IgD-negative memory B cell (primary cell): ENCODE measurements around the gene CCDC87. TPM values are rescaled to one million over a fixed set of nuclear protein-coding genes. Genes with fewer than 3 reads are reported as not detected.
A peak's percentile ranks its signal among the peaks of the same experiment; 100 is the strongest.

Experiments
- H3K27ac Mint-ChIP-seq, 3 donors: one replicate each; pipeline ENCODE4 v1.8.0; 2020 to 2022; ENCODE audit warnings: mild to moderate bottlenecking in 3 of 3, mixed read lengths in 3 of 3, moderate library complexity in 1 of 3
- H3K27me3 Mint-ChIP-seq: one replicate; pipeline ENCODE4 v1.8.0; 2021; ENCODE audit warnings: mixed read lengths
- H3K36me3 Mint-ChIP-seq: one replicate; pipeline ENCODE4 v1.8.0; 2020; ENCODE audit warnings: mild to moderate bottlenecking, mixed read lengths
- H3K4me1 Mint-ChIP-seq, 3 donors: one replicate each; pipeline ENCODE4 v1.8.0; 2020 to 2022; ENCODE audit warnings: mixed read lengths in 3 of 3, mild to moderate bottlenecking in 1 of 3
- H3K4me3 Mint-ChIP-seq, 4 donors: one replicate each; pipeline ENCODE4 v1.8.0; 2020 to 2022; ENCODE audit warnings: mild to moderate bottlenecking in 4 of 4, mixed read lengths in 4 of 4, moderate library complexity in 3 of 4
- H3K9me3 Mint-ChIP-seq, 3 donors: one replicate each; pipeline ENCODE4 v1.8.0; 2020 to 2021; ENCODE audit warnings: mixed read lengths in 3 of 3, mild to moderate bottlenecking in 1 of 3
- polyA plus RNA-seq: library from polyadenylated mRNA; unstranded; fragments of 300-500 nt; fragmentation: Illumina TruSeq; gene quantifications from one replicate; pipeline ENCODE4 v1.2.3, GENCODE V29; 2021

CCDC87 gene
- polyA plus RNA-seq, 1 donor from 2014 or later = not detected

DNA sequence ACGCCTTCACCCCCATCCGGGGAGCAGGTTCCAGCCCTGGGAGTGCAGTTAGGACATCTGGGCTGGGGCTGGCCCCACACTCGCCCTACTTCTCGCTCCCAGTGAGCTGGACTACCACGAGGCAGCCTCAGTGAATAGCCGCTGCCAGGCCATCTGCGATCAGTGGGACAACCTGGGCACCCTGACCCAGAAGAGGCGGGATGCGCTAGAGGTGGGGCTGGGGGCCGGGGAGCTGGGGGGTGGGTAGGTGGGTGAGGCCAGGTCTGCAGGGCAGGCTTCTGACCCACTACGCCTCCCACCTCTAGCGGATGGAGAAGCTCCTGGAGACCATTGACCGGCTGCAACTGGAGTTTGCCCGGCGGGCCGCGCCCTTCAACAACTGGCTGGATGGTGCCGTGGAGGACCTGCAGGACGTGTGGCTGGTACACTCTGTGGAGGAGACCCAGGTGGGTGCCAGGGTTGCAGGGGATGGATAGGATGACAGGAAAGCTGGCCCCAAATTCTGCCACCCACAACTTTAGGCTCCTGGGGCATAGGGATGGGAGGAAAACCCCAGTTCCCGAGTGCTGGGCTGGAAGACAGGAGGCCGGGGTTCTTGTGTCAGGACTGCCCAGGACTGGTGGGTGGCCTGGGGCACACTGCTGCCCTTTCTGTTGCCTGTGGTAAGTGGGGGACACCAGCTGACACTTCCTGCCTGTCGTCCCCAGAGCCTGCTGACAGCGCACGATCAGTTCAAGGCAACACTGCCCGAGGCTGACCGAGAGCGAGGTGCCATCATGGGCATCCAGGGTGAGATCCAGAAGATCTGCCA lies 32.8 kb downstream of the CCDC87 start:
- Mint-ChIP-seq H3K9me3 (no peaks in the 10 kb centered on the region), H3K27ac (no peak overlapping the region), H3K4me1 (no peaks in the 10 kb centered on the region), H3K27me3 (peaks cover 15% of the 10 kb centered on the region), H3K36me3 (no peaks in the 10 kb centered on the region), H3K4me3 (no peak overlapping the region)

DNA sequence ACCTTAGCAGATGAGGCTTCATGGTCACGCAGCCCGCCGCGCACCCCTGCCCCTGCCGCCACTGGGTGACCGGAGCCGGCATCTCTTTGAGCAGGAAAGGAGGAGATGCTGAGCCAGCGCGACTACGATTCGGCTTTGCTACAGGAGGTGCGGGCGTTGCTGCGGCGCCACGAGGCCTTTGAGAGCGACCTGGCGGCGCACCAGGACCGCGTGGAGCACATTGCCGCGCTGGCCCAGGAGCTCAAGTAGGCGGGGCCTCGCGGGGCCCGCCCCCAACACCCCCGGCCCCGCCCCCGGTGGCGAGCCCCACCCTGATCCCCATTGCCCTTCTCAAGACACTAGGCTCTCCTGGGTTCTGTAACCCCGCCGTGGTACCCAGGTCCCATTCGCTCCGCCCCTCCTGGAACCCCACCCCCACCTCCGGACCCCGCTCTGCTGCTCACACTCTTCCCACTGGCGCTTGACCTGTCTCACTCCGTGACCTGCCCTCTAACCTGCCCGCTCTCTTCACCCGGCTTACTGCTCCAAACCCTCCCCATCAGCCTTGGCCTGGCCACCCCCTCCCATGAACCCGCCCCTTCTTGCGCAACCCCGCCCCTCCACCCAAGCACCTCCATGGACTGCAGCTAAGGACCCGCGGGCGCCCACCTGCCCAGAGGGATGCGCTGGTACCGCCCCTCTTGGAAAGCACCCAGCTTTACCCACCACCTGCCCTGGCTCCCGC lies 33.6 kb downstream of the CCDC87 start:
- Mint-ChIP-seq H3K27me3 (peaks cover 15% of the 10 kb centered on the region), H3K4me3 (no peak overlapping the region), H3K4me1 (peaks cover 0 to 2% (median 0%) of the 10 kb centered on the region in 3 donors), H3K27ac (no peak overlapping the region), H3K9me3 (no peaks in the 10 kb centered on the region), H3K36me3 (peaks cover 2% of the 10 kb centered on the region)

- H3K4me1 Mint-ChIP-seq = peaks cover 0 to 2% (median 0%) of the 10 kb centered on the region in 3 donors
- H3K27me3 Mint-ChIP-seq = peaks cover 15% of the 10 kb centered on the region
- H3K4me3 Mint-ChIP-seq = no peak overlapping the region
- H3K36me3 Mint-ChIP-seq = peaks cover 2% of the 10 kb centered on the region
- H3K9me3 Mint-ChIP-seq = no peaks in the 10 kb centered on the region
- no peak overlapping the region for H3K27ac Mint-ChIP-seq
Observed at GRCh38 chr11:66557733-66558326, 35.0 kb downstream of the CCDC87 start.

DNA sequence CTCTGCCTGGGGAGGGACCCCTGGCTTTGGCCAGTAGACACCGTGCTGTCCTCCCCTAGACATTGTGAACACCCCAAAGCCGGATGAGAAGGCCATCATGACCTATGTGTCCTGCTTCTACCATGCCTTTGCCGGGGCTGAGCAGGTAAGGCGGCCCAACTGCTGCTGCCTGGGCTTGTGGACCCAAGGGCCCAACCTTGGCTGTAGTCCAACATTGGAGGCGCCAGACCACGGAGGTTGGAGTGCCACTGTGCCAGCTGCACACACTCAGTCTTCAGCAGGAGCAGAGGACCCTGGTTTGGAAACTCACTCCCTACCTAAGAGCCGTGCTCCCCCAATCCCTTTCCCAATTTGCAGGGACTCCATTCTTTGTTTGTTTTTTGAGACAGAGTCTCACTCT lies 36.8 kb downstream of the CCDC87 start:
- H3K9me3 Mint-ChIP-seq = no peaks in the 10 kb centered on the region
- peaks cover 12% of the 10 kb centered on the region for H3K27me3 Mint-ChIP-seq
- H3K4me3 Mint-ChIP-seq = peak overlapping the region in 1 of 4 donors; percentile 5
- H3K4me1 Mint-ChIP-seq = peaks cover 0 to 2% (median 0%) of the 10 kb centered on the region in 3 donors
- peak overlapping the region in 1 of 3 donors; percentile 43 for H3K27ac Mint-ChIP-seq
- H3K36me3 Mint-ChIP-seq = peaks cover 2% of the 10 kb centered on the region

DNA sequence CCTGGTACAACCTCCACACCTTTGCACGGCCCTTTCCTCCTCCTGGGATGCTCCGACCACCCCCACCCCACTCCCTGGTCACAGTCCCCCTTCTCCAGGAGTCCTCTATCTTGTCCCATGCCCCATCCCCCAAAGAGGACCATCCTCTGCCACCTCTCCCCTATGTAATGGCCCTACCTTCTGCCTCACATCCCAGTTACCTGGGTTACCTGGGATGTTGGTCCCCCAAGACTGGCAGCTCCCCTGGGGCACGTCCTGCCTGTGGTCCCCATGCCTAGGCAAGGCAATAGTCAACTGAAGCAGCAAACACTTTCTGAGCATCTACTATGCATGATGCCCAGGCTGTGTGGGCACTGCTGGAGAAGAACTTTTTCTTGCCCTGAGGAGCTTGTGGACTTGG lies 37.4 kb downstream of the CCDC87 start:
- Mint-ChIP-seq H3K27ac (no peak overlapping the region), H3K9me3 (no peaks in the 10 kb centered on the region), H3K4me3 (no peak overlapping the region), H3K36me3 (peaks cover 3% of the 10 kb centered on the region), H3K4me1 (peaks cover 0 to 3% (median 0%) of the 10 kb centered on the region in 3 donors), H3K27me3 (peaks cover 7% of the 10 kb centered on the region)

DNA sequence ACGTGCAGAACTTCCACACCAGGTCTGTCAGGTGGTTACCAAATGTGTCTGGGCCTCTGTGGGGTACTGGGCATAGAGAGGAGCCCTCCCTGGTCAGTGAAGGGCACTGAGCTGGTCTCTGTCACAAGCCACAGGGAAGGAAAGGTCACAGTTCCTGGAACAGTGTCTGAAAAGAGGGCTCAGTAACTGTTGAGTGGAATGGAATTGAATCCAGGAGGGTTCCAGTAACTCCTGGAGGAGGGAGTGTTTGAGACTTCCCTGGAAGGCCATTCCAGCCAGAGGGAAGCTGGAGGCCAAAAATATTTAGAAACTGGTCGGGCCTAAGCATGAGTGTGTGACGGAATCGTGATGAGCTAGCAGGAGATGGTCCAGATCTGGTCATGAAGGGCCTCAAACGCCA lies 38.3 kb downstream of the CCDC87 start:
- Mint-ChIP-seq H3K4me1 (peaks cover 0 to 3% (median 0%) of the 10 kb centered on the region in 3 donors), H3K4me3 (no peak overlapping the region), H3K9me3 (no peaks in the 10 kb centered on the region), H3K27ac (no peak overlapping the region), H3K36me3 (peaks cover 3% of the 10 kb centered on the region), H3K27me3 (peaks cover 6% of the 10 kb centered on the region)

DNA sequence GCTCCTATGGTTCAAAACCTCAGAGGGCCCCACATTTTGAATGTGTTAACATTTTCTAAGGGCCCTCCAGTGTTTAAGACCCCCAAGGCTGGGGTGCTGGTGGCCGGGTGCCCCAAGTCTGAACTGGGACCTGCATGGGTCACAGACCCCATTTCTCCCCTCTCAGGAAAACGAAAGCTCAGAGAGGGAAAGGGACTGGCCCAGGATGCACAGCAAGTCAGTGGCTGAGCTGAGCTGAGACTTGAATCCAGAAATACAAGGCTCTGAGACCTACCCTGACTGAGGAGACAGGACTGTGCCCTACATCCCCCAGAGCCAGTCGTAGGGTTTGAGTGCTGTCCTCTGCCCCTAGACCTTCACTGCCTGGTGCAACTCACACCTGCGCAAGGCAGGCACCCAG lies 42.0 kb downstream of the CCDC87 start:
- H3K27ac Mint-ChIP-seq = no peak overlapping the region
- peaks cover 0 to 8% (median 0%) of the 10 kb centered on the region in 3 donors for H3K4me1 Mint-ChIP-seq
- H3K36me3 Mint-ChIP-seq = peaks cover 3% of the 10 kb centered on the region
- H3K9me3 Mint-ChIP-seq = no peaks in the 10 kb centered on the region
- no peak overlapping the region for H3K4me3 Mint-ChIP-seq
- H3K27me3 Mint-ChIP-seq = no peaks in the 10 kb centered on the region

- H3K4me1 Mint-ChIP-seq = peaks cover 5 to 11% (median 5%) of the 10 kb centered on the region in 3 donors
- peak overlapping the region in 1 of 3 donors; percentile 6 for H3K27ac Mint-ChIP-seq
- H3K4me3 Mint-ChIP-seq = peak overlapping the region in 1 of 4 donors; percentile 49
- H3K36me3 Mint-ChIP-seq = peaks cover 2% of the 10 kb centered on the region
- H3K27me3 Mint-ChIP-seq = no peaks in the 10 kb centered on the region
- no peaks in the 10 kb centered on the region for H3K9me3 Mint-ChIP-seq
Observed at GRCh38 chr11:66549696-66550095, 43.2 kb downstream of the CCDC87 start.

DNA sequence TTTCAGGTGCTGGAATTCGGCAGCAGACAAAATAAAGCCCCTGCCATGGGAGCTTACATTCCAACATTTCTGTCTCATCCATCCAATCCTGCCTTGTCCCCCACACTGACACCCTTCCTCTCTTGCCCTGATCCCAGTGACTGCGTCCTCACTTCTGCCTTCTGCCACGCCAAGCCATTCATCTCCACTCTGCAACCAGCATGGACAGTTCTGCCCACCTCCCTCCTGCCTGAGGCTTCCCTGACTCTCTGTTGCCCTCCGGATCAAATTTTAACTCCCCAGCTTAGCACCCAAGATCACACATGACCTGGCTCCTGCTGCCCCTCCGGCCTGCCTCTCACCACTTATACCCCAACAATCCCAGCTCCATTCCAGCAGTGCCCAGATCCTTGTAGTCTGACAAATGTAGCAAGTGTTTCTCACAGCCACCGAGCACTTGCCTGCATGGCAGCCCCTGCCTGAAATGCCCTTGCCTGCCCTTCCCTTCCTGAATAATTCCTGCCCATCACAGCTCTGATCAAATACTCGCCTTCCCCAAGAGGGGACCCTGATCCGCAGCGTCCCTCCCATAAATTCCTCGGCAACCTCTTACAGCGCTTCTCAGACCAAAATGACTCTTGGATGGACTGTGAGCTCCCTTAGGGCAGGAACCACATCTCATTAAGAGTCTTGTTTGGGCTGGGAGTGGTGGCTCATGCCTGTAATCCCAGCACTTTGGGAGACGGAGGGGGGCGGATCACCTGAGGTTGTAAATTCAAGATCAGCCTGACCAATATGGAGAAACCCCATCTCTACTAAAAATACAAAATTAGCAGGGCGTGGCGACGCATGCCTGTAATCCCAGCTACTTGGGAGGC lies 43.9 kb downstream of the CCDC87 start:
- Mint-ChIP-seq H3K4me3 (peak overlapping the region in 3 of 4 donors; percentile 31 to 67 (median 58)), H3K27ac (peak overlapping the region in 1 of 3 donors; percentile 8), H3K9me3 (no peaks in the 10 kb centered on the region), H3K27me3 (no peaks in the 10 kb centered on the region), H3K36me3 (peaks cover 4% of the 10 kb centered on the region), H3K4me1 (peaks cover 10 to 14% (median 10%) of the 10 kb centered on the region in 3 donors)

DNA sequence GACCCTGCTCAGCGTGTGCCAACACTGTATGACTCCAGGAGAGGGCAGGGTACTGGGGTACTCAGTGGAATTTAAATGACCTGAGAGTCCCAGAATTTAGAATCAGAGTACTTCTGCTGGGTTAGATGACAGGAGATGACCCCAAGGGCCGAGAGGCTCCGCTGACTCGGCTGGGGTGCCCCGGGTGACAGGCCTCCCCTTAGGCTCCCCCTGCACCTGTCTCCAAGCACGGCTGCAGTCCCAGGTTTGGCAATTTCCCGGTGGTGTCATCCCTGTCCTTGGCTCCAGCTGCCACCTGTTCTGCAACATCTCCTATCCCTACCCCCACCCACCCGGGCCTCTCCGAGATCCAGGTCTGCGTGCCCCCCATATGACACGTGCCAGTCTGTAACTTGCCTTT lies 44.8 kb downstream of the CCDC87 start:
- Mint-ChIP-seq H3K27ac (no peak overlapping the region), H3K4me3 (peak overlapping the region in 3 of 4 donors; percentile 9 to 78 (median 58)), H3K36me3 (peaks cover 4% of the 10 kb centered on the region)

GRCh38 chr11:66547662-66548009 lies 45.2 kb downstream of the CCDC87 start:
- peaks cover 19 to 23% (median 23%) of the 10 kb centered on the region in 3 donors for H3K4me1 Mint-ChIP-seq
- no peaks in the 10 kb centered on the region for H3K9me3 Mint-ChIP-seq
- H3K36me3 Mint-ChIP-seq = peaks cover 4% of the 10 kb centered on the region
- no peaks in the 10 kb centered on the region for H3K27me3 Mint-ChIP-seq
- peak overlapping the region in 3 of 4 donors; percentile 9 to 93 (median 58) for H3K4me3 Mint-ChIP-seq
- no peak overlapping the region for H3K27ac Mint-ChIP-seq

More for the DNA sequence above, 44.8 kb downstream of the CCDC87 start:
- Mint-ChIP-seq H3K9me3 (no peaks in the 10 kb centered on the region), H3K4me1 (peaks cover 19 to 22% (median 19%) of the 10 kb centered on the region in 3 donors), H3K27me3 (no peaks in the 10 kb centered on the region)

DNA sequence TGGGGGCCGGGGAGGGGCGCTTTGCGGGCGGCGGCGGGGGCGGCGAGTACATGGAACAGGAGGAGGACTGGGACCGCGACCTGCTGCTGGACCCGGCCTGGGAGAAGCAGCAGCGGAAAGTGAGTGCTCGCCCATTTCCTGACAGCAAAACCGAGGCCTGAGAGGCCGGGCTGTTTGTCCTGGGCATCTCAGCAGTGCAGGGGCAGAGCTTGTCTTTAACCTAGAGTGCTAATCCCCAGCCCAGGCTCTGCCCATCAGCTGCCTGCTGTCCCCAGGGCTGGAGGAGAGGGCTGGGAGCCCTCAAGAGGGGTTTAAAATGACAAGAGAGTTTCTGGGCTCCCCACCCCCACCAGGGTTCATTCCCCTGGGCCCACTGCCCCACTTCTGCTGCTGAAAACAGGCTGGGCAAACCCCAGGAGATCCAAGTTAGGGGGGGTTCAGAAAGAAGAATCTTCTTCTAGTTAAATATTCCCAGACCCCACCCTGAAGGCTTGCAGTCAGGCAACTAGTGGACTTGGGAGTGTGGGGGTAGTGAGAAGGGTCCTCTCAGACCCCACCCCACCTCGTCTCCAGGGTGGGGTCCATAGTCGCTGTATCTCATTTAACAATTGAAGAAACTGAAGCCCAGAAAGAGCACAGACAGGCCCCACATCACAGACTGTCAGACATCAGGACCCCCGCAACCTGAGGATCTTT lies 45.7 kb downstream of the CCDC87 start:
- Mint-ChIP-seq H3K27ac (peak overlapping the region in 2 of 3 donors; percentile 61 to 95), H3K27me3 (no peaks in the 10 kb centered on the region), H3K4me3 (peak overlapping the region; percentile 84 to 94 (median 92)), H3K4me1 (peaks cover 24 to 27% (median 25%) of the 10 kb centered on the region in 3 donors), H3K9me3 (no peaks in the 10 kb centered on the region), H3K36me3 (peaks cover 4% of the 10 kb centered on the region)

- Mint-ChIP-seq H3K9me3 (no peaks in the 10 kb centered on the region), H3K27me3 (no peaks in the 10 kb centered on the region), H3K4me1 (peaks cover 24 to 28% (median 28%) of the 10 kb centered on the region in 3 donors), H3K27ac (peak within 1 kb of the TSS; percentile 61 to 95 (median 86)), H3K36me3 (peaks cover 4% of the 10 kb centered on the region), H3K4me3 (peak within 1 kb of the TSS; percentile 84 to 94 (median 92))
Observed at GRCh38 chr11:66546368-66546965, 46.4 kb downstream of the CCDC87 start, which contains the start of gene ACTN3. Gene ACTN3 (plus strand): TSS chr11:66546903. CDS start chr11:66546938, 35 bp downstream.
